Skin of body (tissue), 2 donors: ENCODE measurements around the gene HSP90B1. TPM values are rescaled to one million over a fixed set of nuclear protein-coding genes. Genes with fewer than 3 reads are reported as not detected.

ENCODE experiments used
- DNase-seq: peaks from one replicate; lab custom pipeline; 2025; lab: John Stamatoyannopoulos, UW
- total RNA-seq: library from RNA; depleted of rRNA; stranded (reverse); fragments of >200 nt; gene quantifications from one replicate; pipeline ENCODE4 v1.2.3, GENCODE V29; 2014

The HSP90B1 gene
- total RNA-seq, 1 donor from 2014 or later, result 358 TPM

DNA sequence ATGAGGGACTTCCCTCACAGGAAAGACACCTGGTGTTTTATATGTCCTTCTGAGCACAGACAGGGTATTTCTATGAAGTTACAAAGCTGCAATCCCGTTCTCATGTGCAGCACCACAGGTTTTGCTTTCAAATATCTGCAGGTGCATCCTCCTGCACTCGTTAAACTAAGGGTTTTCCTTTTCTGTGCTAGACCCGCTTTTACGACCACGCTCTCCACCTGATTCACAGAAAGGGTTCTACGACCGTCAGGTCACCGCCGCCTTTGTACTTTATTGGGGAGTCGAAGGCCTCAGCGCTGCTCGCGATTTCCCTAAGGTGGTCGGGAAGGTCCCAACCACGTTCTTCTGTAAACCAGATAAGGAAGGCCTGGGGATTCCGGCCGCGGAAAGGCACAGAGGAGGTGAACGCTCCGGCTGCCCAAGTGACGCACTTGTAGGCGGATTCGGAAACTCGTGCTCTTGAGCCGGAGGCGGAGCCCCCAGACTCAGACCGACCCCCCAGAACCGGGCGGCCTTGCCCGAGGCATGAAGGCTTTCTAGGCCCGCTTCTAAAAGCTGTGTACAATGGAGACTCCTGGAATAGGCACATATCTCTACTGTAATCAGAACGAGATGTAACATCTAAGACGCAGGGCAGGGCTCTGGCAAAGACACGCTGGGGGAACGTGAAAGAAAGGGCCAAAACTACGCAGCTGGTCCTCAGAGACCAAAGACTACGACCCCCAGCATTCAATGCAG, 995 bp upstream of the HSP90B1 start:
- peak; percentile 98 for DNase-seq

- no peak for DNase-seq
These were observed 501 bp upstream of the HSP90B1 start for GRCh38 chr12:103929784-103930033.

DNA sequence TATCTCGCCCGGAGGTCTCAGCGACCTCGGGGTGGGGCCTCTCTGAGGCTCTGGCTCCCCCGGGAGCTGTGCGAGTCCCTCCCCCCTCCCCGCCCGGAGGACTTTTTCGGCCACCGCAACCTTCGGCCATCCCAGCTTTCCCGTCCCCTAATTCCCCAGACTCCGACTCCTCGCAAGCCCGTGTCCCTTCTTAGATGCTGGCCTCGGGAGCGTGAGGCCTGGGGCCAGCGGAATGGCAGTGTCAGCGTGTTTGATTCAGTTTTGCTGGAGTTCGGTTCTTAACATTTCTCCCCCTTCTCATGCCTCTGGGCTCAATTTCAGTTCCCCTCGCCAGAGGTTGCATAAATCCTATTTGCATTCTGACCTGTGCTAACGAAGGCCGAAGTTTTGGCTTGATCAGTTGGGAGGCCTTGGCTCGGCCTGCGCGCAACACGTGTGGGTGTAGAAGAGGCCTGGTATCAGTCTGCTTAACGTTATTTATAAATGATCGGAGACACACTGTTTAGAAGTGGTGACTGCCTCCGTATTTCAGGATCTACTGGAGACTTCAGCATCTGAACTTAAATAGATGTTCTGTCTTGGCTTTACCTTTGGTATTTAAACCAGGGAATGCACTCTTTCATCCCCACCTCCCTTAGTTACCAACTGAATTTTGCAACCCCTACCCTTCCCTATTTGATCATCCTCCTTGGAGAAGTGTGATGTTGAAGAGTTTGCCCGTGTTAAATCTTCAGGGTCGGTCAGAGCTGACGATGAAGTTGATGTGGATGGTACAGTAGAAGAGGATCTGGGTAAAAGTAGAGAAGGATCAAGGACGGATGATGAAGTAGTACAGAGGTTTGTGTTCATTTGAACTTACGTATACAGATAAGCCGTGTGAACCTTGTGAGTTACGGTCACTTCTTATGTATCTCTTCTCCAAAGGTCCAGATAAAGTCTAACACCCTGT, 851 bp downstream of the HSP90B1 start:
- DNase-seq, result peak; percentile 31

DNA sequence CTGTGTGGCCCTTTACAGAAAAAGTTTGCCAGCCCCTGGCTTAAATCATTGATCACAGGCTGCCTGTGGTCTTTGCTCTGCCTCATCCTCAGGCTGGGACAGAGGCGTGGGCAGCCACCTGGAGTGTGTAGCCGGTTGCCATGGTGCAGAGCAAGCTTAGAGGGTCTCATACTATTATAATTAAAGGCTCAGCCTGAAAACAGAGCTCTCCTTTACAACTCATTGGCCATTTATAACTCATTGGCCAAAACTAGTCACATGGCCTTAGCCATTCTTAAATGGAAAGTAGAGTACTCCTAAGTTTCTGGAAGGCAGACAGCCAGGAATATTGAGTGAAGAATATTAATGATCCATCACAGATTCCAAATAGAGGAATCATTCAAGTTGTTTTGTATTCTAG, 3.0 kb downstream of the HSP90B1 start:
- DNase-seq, result no peak

GRCh38 chr12:103936679-103937078, 6.5 kb downstream of the HSP90B1 start:
- no peak for DNase-seq

GRCh38 chr12:103944964-103945363, 14.8 kb downstream of the HSP90B1 start:
- no peak for DNase-seq

- no peak for DNase-seq
These were observed 17.8 kb downstream of the HSP90B1 start for GRCh38 chr12:103947871-103948555.

DNA sequence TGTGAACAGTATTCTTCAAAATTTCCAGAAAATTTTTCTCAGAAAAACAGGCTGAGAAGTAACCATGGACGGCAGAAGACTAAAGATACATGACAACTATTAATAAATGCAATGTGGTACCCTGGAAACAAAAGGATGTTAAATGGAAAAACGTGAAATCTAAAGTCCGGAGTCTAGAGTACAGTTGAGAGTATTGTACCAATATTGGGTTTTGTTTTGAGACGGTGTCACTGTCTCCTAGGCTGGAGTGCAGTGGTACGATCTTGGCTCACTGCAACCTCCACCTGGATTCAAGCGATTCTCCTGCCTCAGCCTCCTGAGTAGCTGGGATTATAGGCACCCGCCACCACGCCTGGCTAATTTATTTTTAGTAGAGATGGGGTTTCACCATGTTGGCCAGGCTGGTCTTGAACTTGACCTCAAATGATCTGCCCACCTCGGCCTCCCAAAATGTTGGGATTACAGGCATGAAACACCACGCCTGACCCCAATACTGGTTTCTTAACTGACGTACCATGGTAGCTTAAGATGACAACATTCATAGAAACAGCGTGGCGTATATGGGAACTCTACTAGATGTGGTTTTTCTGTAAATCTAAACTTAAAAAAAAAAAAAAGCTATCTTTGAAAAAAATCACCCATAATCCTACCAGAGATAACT, 18.7 kb downstream of the HSP90B1 start:
- DNase-seq, result no peak

- no peak for DNase-seq
These were observed 22.3 kb downstream of the HSP90B1 start for GRCh38 chr12:103952497-103952896.

DNA sequence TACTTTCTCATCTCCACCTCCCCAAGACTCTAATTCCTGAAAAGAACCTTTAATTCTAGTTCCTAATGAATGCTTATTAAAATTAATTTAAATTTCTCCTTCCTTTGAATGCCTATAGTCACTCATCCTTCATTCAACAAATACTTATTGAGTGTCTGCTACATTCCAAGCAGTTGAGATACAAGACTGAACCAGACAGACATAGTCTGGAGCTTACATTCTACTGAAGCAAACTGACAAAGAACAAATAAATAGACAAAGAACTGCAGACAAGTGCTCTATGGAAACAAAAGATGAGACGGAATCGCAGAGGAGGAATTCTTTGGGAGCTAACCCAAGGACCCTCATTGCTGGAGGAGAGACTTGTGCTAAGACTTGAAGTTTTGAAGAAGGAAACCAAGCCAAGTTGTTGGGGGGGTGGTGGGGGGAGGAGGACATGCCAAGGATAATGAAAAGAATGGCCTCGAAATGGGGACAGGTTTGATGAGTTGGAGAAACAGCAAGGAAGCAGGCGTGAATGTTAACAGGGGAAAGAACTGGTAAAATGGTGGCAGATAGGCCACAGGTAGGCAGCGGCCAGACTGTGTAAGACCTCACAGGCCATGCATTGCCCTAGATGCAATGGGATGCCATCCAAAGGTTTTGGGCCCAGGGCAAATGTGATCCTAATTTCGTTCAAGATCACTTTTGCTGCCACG, 25.8 kb downstream of the HSP90B1 start:
- no peak for DNase-seq

DNA sequence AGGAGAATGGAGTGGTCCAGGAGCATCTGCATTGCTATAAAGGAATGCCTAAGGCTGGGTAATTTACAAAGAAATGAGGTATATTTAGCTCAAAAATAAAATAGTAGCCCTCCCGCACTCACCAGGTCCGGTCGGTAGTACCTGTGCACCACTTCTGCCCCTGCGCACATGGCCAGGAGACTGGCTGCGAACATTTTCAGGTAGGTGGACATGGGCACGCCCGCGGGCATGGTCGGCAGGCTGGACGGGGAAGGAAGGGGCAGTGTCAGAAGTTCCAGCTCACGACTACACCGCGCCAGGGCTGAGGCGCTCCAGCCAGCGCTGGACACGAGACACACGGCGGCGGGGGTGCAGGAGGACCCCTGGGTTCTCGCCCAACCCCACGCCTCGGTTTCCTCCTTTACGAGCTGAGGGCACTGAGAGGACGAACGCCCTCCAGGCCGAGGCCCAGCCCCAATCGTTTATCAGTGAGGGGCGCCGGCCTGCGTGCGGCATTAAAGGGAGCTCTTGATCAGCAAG, 26.4 kb downstream of the HSP90B1 start:
- no peak for DNase-seq

- DNase-seq, result no peak
These were observed 27.7 kb downstream of the HSP90B1 start for GRCh38 chr12:103957865-103958388.

DNA sequence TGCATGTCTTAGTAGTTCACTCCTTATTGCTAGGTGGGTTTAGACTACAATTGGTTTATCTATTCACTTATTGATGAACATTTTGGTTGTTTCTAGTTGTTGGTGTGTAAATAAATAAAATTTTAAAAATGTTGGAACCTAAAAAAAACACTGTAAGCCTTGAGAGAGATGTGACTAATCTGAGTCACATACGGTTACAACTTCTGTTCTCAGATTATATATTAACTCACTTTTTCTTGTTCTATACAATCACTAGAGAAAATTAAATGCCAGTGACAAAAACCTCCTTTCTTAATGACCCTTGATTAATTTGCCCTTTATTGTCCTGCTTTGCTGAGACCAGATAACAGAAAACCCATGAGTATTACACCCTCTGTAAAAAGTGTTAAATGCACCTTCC, 28.4 kb downstream of the HSP90B1 start:
- no peak for DNase-seq

- DNase-seq, result no peak
These were observed 30.5 kb downstream of the HSP90B1 start for GRCh38 chr12:103960616-103961227.

- no peak for DNase-seq
These were observed 32.3 kb downstream of the HSP90B1 start for GRCh38 chr12:103962493-103962892.

GRCh38 chr12:103964805-103965204, 34.6 kb downstream of the HSP90B1 start:
- DNase-seq, result no peak

- no peak for DNase-seq
These were observed 35.0 kb downstream of the HSP90B1 start for GRCh38 chr12:103965255-103965589.

DNA sequence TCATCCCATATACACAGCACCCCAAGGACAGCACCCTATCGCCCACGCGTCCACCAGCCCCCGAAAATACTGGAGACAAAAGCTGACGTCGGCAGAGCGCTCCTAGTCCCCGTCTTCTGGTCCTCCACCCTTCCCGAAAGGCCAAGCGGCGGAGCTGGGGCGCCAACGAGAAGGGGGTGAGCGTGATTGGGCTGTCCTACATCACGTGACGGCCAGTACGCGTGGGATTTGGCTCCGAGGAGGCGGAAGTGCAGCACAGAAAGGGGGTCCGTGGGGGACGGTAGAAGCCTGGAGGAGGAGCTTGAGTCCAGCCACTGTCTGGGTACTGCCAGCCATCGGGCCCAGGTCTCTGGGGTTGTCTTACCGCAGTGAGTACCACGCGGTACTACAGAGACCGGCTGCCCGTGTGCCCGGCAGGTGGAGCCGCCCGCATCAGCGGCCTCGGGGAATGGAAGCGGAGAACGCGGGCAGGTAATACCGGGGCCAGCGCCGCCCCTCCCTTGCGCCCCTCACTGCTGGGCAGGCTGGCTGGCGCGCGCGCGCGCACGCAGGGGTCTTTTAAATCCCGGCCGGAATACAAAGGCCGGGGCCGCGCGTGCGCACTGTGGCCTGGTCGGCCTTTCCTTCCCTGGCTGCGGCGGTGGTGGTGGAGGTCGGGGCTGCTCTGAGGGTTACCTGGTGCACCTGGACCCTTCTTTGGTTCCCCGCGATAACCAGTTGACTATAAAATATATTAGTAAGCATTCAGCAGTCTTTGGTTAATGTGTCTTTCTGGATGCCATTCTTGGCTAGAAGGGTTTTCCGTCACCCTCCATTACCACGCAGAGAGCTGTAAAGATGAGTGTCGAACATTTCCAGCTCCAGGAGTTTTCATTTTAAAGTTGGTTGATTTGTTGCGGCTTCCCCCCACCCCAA, 35.6 kb downstream of the HSP90B1 start, which contains the start of gene TDG:
Gene TDG (plus strand): TSS at position 283 of the 915 bp plus-strand sequence. CDS start 166 bp downstream, at position 449.
- DNase-seq, result peak; percentile 99

DNA sequence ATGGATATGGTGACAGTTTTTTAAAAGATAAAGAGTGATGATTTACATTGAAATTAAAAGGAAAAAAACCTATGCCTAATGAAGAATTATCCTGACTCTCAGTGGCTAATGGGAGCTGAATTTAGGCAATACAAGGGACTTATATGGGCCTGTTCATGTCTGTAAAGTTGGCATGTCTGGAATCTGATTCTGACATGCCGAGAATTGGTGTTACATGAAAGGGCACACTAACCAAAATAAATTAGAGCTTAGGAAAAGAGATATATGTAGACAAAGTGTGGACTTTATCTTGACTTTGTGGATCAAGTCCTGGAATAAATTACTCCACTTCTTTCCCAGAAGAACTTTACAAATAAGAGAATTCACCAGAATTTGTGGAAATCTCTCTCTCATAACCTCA, 36.5 kb downstream of the HSP90B1 start:
- no peak for DNase-seq
